ENCODE results near the gene CRLF1.

DNA sequence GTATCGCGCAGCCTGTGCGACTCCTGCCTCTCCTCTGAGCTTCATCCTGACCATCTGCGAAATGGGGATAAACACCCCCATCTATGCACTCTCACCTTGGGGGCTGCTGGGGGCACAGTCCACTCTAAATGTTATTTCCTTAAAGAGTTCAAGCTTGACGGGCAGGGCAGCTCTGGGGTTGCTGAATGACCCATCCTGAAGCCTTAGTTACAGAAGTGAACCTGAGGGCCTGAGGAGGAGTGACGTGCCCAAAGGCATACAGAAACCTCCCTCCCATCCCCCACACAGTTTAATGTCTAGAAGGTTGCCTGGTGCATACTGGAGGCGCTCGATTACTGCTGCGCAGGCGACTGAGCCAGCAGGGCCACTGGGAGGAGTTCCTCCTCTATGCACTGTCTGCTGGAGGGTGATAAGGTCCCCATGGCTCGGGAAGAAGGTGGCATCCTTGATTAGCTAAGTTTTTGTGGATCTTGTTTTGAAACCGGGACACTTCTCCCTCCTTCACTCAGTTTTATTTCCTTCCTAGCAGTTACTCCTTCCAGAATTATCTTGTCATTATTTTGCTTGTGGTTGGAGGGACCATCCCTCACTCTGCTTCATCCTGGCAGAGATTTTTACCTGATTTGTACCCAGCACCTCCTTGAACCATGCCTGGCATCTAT, 62.7 kb downstream of the CRLF1 start:
- TF ChIP-seq, protein P1, sequence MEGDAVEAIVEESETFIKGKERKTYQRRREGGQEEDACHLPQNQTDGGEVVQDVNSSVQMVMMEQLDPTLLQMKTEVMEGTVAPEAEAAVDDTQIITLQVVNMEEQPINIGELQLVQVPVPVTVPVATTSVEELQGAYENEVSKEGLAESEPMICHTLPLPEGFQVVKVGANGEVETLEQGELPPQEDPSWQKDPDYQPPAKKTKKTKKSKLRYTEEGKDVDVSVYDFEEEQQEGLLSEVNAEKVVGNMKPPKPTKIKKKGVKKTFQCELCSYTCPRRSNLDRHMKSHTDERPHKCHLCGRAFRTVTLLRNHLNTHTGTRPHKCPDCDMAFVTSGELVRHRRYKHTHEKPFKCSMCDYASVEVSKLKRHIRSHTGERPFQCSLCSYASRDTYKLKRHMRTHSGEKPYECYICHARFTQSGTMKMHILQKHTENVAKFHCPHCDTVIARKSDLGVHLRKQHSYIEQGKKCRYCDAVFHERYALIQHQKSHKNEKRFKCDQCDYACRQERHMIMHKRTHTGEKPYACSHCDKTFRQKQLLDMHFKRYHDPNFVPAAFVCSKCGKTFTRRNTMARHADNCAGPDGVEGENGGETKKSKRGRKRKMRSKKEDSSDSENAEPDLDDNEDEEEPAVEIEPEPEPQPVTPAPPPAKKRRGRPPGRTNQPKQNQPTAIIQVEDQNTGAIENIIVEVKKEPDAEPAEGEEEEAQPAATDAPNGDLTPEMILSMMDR (conservative IDR thresholded peaks at IDR 0.05; ENCODE audit: low read length): peak; percentile 64
- TF ChIP-seq EZH2phosphoT487 (IDR thresholded peaks at IDR 0.05; ENCODE audit: borderline replicate concordance, low read depth, low read length): no peak
